HG03460 (cell line): Measurements from ENCODE around the gene SAYSD1.

ENCODE experiments used
- ATAC-seq: cut with Tn5 transposase; IDR thresholded peaks from one replicate; pipeline ENCODE4 v1.9.1; 2021; ENCODE audit not compliant: unreplicated experiment

The SAYSD1 gene

GRCh38 chr6:39108041-39108839, 6.7 kb downstream of the SAYSD1 start:
- no peak for ATAC-seq

- no peak for ATAC-seq
These were observed 7.3 kb downstream of the SAYSD1 start for GRCh38 chr6:39107641-39108040.

GRCh38 chr6:39107034-39107433, 8.0 kb downstream of the SAYSD1 start:
- ATAC-seq: no peak

- ATAC-seq: no peak
These were observed 10.5 kb downstream of the SAYSD1 start for GRCh38 chr6:39104528-39104927.

GRCh38 chr6:39102821-39103136, 12.2 kb downstream of the SAYSD1 start:
- no peak for ATAC-seq

- no peak for ATAC-seq
These were observed 12.7 kb downstream of the SAYSD1 start for GRCh38 chr6:39102071-39102820.

GRCh38 chr6:39100358-39100757, 14.6 kb downstream of the SAYSD1 start:
- no peak for ATAC-seq

- no peak for ATAC-seq
These were observed 19.4 kb downstream of the SAYSD1 start for GRCh38 chr6:39095578-39095977.

- ATAC-seq: no peak
These were observed 21.8 kb downstream of the SAYSD1 start for GRCh38 chr6:39093149-39093708.

- no peak for ATAC-seq
These were observed 22.9 kb downstream of the SAYSD1 start for GRCh38 chr6:39092124-39092523.

GRCh38 chr6:39091220-39091619, 23.8 kb downstream of the SAYSD1 start:
- ATAC-seq: no peak

- no peak for ATAC-seq
These were observed 24.9 kb downstream of the SAYSD1 start for GRCh38 chr6:39090036-39090435.

GRCh38 chr6:39088331-39088730, 26.7 kb downstream of the SAYSD1 start:
- no peak for ATAC-seq

GRCh38 chr6:39087197-39087596, 27.8 kb downstream of the SAYSD1 start:
- no peak for ATAC-seq

GRCh38 chr6:39086711-39087110, 28.3 kb downstream of the SAYSD1 start:
- ATAC-seq: no peak

GRCh38 chr6:39086294-39086693, 28.7 kb downstream of the SAYSD1 start:
- peak; percentile 64 for ATAC-seq

- no peak for ATAC-seq
These were observed 29.7 kb downstream of the SAYSD1 start for GRCh38 chr6:39085129-39085797.

GRCh38 chr6:39084506-39084905, 30.5 kb downstream of the SAYSD1 start:
- ATAC-seq: no peak

GRCh38 chr6:39083231-39083634, 31.8 kb downstream of the SAYSD1 start:
- no peak for ATAC-seq

GRCh38 chr6:39082310-39082709, 32.7 kb downstream of the SAYSD1 start:
- no peak for ATAC-seq

GRCh38 chr6:39080246-39080875, 34.6 kb downstream of the SAYSD1 start:
- ATAC-seq: no peak
